Breast epithelium (tissue), 3 donors: Measurements from ENCODE around the gene PPP2R1B.

Experiments
- POLR2A ChIP-seq: fragments of 450-650 bp; IDR thresholded peaks from one replicate; pipeline ENCODE4 v1.6.1; 2016; ENCODE audit warnings: antibody characterized with exemption, mild to moderate bottlenecking, moderate library complexity
- POLR2AphosphoS5 ChIP-seq, 3 donors: sonication (generic); formaldehyde crosslinking; IDR thresholded peaks; one replicate each; pipeline ENCODE4 v1.6.1; 2017; ENCODE audit warnings: antibody characterized with exemption in 3 of 3
- TF ChIP-seq, protein P1 (sequence below), 3 donors: fragments of 450-650 bp; IDR thresholded peaks; one replicate each; pipeline ENCODE4 v1.5.1; 2016 to 2017; ENCODE audit warnings: antibody characterized with exemption in 3 of 3, mild to moderate bottlenecking in 3 of 3, moderate library complexity in 3 of 3

DNA sequence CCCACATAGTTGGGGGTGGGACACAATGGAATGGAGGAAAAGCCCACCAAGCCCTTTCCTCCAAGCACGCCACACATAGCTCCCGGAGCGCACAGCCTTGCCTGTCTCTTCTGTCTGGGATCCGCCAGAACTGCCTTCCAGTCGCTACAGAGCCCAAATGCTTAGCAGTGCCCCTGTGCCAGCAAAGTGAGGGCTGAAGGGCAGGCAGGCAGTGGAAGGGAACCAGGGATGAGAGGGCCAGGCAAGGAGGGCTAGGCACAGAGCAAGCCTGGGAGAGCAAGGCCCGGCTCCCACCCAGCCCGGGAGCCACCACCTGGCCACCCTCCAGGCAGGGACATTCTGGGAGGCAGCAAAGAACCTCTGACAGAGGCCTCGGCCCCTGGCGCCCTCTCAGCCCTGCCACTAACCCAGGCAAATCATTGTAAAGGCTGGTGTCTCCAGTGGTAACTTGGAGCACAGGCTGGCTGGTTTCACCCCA lies 32.5 kb downstream of the PPP2R1B start:
- TF ChIP-seq, protein P1, sequence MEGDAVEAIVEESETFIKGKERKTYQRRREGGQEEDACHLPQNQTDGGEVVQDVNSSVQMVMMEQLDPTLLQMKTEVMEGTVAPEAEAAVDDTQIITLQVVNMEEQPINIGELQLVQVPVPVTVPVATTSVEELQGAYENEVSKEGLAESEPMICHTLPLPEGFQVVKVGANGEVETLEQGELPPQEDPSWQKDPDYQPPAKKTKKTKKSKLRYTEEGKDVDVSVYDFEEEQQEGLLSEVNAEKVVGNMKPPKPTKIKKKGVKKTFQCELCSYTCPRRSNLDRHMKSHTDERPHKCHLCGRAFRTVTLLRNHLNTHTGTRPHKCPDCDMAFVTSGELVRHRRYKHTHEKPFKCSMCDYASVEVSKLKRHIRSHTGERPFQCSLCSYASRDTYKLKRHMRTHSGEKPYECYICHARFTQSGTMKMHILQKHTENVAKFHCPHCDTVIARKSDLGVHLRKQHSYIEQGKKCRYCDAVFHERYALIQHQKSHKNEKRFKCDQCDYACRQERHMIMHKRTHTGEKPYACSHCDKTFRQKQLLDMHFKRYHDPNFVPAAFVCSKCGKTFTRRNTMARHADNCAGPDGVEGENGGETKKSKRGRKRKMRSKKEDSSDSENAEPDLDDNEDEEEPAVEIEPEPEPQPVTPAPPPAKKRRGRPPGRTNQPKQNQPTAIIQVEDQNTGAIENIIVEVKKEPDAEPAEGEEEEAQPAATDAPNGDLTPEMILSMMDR (IDR thresholded peaks at IDR 0.05), result no peak
- no peak for TF ChIP-seq POLR2A
- TF ChIP-seq POLR2AphosphoS5 (IDR thresholded peaks at IDR 0.05), result no peak
